ENCODE measurements around the gene PIK3IP1. TPM values are rescaled to one million over a fixed set of nuclear protein-coding genes. Genes with fewer than 3 reads are reported as not detected.
A peak's percentile ranks its signal among the peaks of the same experiment; 100 is the strongest.

PIK3IP1 gene
- total and polyA plus RNA-seq, 9 donors: 10.8 to 48.9 (median 22.3) TPM

DNA sequence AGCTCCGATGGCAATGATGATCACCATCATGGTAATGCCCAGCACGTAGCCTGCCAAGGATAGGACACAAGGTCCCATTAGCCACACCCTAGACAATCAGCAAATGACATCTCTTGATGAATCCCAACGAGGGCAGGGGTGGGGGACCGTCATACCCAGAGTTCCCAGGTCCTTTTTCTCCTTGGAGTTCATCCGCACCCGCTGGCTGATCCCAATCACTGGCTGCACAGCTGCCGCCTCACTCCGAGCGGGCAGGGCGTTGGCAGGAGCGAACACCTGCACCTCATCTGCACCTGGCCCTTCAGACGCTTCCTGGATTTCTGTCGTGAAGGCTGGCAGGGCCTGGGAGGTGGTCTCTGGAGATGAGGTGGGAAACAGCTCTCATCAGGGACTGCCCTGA lies 2.9 kb downstream of the PIK3IP1 start:
- H3K4me3 ChIP-seq: peak overlapping the region; percentile 51
- no peaks in the 10 kb centered on the region for H3K27me3 ChIP-seq
- intact Hi-C loops (cut with DNase I): no loop called here
- peaks cover 5% of the 10 kb centered on the region for H3K4me1 ChIP-seq (ENCODE audit: insufficient read depth)
- H3K27ac ChIP-seq: peak overlapping the region; percentile 59 to 76
- H3K9me3 ChIP-seq: no peaks in the 10 kb centered on the region
- peak in 3 of 5 donors; percentile 32 to 47 (median 43) for DNase-seq
- TF ChIP-seq, protein P1, sequence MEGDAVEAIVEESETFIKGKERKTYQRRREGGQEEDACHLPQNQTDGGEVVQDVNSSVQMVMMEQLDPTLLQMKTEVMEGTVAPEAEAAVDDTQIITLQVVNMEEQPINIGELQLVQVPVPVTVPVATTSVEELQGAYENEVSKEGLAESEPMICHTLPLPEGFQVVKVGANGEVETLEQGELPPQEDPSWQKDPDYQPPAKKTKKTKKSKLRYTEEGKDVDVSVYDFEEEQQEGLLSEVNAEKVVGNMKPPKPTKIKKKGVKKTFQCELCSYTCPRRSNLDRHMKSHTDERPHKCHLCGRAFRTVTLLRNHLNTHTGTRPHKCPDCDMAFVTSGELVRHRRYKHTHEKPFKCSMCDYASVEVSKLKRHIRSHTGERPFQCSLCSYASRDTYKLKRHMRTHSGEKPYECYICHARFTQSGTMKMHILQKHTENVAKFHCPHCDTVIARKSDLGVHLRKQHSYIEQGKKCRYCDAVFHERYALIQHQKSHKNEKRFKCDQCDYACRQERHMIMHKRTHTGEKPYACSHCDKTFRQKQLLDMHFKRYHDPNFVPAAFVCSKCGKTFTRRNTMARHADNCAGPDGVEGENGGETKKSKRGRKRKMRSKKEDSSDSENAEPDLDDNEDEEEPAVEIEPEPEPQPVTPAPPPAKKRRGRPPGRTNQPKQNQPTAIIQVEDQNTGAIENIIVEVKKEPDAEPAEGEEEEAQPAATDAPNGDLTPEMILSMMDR (IDR thresholded peaks at IDR 0.05): no peak
- no peak for TF ChIP-seq POLR2A (IDR thresholded peaks at IDR 0.05)
- no peak for TF ChIP-seq EP300 (IDR thresholded peaks at IDR 0.05)
- WGBS, 3 donors: 81 to 83% (median 82%) methylated on average over 13 of the region's 13 CpGs
- no peaks in the 10 kb centered on the region for H3K36me3 ChIP-seq

DNA sequence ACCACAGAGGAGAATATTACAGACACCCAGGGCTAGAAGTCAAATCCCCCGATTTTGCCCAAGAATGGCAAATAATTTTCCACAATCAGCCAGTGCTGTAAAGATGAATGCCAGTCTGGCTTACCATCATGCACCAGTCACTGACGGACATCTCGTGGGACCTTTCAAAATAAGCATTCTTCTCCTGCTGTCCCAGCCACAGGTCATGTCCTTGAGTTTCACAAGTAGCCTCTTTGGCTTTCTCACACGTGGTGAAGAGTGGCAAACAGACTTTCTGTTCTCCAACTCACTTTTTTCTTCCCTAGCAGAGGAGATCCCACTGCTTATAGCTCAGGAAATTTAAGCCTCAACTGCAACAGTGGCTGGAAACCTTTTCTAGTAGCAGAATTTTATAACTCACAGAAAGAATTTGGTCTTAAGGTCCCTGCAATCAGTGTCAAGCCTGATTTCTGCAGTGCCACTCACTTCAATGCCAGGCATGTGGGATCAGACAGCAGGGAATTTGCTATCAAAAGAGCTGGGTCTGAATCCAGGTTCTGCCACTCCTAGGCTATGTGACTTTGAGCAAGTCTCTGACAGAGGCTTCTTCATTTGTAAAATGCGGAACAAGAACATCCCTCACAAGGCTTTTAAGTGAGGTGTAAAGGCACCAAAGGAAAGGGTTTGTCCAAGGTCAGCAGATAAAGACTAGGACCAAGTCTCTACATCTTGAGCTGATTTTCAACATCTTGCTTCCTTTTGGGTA lies 3.6 kb downstream of the PIK3IP1 start:
- TF ChIP-seq, protein P1 (IDR thresholded peaks at IDR 0.05): no peak
- H3K9me3 ChIP-seq: no peaks in the 10 kb centered on the region
- no peak overlapping the region for H3K4me3 ChIP-seq
- WGBS, 3 donors: 66 to 75% (median 74%) methylated on average over 5 of the region's 5 CpGs
- peaks cover 5% of the 10 kb centered on the region for H3K4me1 ChIP-seq (ENCODE audit: insufficient read depth)
- no peaks in the 10 kb centered on the region for H3K27me3 ChIP-seq
- H3K36me3 ChIP-seq: no peaks in the 10 kb centered on the region
- DNase-seq: no peak
- intact Hi-C loops (cut with DNase I): no loop called here
- peak overlapping the region in 1 of 2 donors; percentile 76 for H3K27ac ChIP-seq

DNA sequence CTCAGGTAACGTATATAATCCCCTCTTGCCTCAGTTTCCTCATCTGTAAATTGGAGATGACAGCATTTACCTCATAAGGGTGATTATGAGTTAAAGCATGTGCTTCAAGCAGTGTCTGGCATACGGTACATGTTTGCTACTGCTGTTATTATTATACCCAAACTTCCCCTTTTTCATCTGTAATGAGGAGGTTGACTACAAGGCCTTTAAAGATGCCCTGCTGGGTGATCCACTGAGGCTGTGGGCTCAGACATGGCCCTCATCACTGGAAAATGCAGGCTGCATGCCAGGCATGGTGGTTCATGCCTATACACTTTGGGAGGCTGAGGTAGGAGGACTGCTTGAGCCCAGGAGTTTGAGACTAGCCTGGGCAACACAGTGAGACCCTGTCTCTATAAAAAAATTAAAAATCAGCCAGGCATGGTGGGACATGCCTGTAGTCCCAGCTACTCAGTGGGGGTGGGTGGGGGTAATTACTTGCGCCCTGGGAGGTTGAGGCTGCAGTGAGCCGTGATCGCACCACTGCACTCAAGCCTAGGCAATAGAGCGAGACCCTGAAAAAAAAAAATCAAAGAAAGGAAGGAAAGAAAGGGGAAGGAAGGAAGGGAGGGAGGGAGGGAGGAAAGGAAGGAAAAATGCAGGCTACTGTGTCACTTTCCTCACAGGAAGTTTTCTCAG lies 4.3 kb downstream of the PIK3IP1 start:
- WGBS, 3 donors: 89 to 93% (median 90%) methylated on average over 6 of the region's 6 CpGs
- no peak for DNase-seq
- no peak overlapping the region for H3K4me3 ChIP-seq
- intact Hi-C loops (cut with DNase I): no loop called here
- H3K27ac ChIP-seq: no peak overlapping the region
- peaks cover 5% of the 10 kb centered on the region for H3K4me1 ChIP-seq (ENCODE audit: insufficient read depth)
- no peaks in the 10 kb centered on the region for H3K27me3 ChIP-seq
- no peak for TF ChIP-seq POLR2A (IDR thresholded peaks at IDR 0.05)
- TF ChIP-seq, protein P1 (IDR thresholded peaks at IDR 0.05): no peak
- no peak for TF ChIP-seq EP300 (IDR thresholded peaks at IDR 0.05)
- H3K9me3 ChIP-seq: no peaks in the 10 kb centered on the region
- H3K36me3 ChIP-seq: no peaks in the 10 kb centered on the region

GRCh38 chr22:31286360-31287255 lies 5.7 kb downstream of the PIK3IP1 start:
- no peak overlapping the region for H3K27ac ChIP-seq

More at GRCh38 chr22:31286360-31287255, 5.7 kb downstream of the PIK3IP1 start:
- no peaks in the 10 kb centered on the region for H3K27me3 ChIP-seq
- intact Hi-C loops (cut with DNase I): no loop called here
- TF ChIP-seq, protein P1 (IDR thresholded peaks at IDR 0.05): no peak
- TF ChIP-seq POLR2A (IDR thresholded peaks at IDR 0.05) (no peak), EP300 (IDR thresholded peaks at IDR 0.05) (no peak)
- 78 to 82% (median 79%) methylated on average over 8 of the region's 8 CpGs for WGBS, 3 donors
- no peak for DNase-seq
- H3K36me3 ChIP-seq: no peaks in the 10 kb centered on the region
- H3K4me3 ChIP-seq: no peak overlapping the region
- peaks cover 4% of the 10 kb centered on the region for H3K4me1 ChIP-seq (ENCODE audit: insufficient read depth)
- no peaks in the 10 kb centered on the region for H3K9me3 ChIP-seq
